ENCODE results near the gene MBP.
A peak's percentile ranks its signal among the peaks of the same experiment; 100 is the strongest.

MBP gene

DNA sequence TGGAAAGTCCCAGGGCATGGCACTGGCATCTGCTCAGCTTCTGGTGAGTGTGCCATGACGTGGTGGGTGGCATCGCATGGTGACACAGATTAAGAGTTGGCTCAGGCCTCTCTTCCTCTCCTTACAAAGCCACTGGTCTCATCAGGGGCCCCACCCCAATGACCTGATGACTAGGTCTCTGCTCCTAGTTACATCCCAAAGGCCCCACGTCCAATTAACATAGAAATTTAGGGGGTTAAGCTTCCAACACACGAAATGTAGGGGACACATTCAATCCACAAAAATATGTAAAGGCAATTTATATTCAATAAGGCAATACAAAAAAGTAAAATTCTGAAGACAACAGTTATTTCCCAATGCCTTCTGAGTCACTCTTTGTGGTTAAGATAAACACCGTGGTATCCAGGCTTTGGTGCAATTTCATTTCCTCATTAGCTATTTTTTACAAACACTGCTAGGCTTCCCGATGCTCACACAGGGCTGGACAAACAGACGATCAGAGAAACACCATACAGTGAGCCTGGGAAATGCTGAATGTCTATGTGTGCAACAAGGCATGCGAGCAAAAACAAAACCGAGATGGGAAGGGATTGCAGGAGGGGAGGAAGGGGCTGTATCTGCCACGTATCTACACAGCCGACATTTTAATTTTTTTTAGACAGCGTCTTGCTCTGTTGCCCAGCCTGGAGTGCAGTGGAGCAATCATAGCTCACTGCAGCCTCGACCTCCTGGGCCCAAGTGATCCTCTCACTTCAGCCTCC lies 67.2 kb downstream of the MBP start:
- DNase-seq (ENCODE audit: low spot score) = no peak

DNA sequence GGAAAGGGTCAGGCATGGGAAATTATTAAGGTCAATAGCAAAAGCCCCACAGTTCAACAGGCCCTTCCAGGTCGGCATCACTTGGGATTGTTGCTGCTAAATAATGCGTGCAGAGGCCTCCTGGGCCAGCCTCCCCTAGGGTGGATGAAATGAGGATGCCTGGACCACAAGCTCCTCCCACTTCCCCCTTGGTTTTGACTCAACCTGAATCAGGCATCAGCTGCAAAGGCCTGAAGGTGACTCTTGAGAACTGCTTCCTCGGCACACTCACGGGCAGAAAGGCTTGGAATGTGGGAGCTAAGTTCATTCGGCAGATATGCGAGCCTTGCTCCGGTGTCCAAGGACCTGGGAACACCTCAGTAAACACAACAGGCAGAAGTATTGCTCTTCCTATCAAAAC lies 69.3 kb downstream of the MBP start:
- DNase-seq (ENCODE audit: low spot score) = no peak

DNA sequence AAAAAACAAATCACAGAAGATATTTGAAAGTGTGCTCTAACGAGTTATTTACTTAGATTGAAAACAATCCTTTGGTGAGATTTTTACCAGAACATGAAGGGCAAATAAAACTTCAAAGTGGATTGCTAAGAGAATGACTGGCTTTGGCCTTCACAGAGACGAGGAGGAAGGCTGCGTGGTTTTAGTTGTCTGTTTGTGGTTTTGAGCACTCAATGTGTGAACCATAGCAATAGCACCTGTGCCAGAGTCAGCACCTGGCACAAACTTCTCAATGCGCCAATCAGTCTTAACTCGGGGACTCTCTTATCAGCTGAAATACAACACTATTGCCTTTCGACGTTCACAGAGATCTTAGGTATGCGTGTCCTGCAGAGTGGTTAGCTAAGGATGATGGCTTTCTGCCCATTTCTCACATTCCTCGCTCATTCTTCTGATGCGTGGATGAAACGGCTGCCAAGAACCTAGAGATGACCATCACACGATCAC lies 70.0 kb downstream of the MBP start:
- no peak for DNase-seq (ENCODE audit: low spot score)

DNA sequence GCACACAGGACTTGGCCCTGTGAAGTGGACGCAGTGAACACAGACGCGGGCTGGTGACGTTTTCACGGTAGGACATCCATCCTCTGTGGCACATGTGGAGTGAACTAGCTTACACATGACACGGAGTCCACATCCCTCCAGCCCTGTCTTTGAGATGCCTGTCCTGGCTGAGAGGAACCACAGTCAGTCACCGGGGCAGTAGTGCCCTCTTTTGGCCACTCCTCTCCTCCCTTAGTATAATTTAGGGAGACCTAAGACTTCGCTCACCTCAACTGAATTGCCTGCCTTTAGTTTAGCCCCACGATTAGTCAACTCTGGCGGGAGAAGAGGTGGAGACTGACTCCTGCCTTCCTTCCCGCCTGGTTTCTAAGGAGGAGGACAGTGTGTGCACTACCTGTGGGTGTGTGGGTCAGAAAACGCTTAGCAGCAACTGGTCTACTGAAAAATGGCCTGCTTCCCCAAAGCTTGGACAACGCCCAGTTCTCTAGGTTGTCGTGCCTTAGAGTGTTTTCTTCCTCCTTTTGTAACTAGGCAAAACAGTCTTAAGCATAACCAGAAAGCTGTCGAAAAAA lies 70.6 kb downstream of the MBP start:
- no peak for DNase-seq (ENCODE audit: low spot score)

DNA sequence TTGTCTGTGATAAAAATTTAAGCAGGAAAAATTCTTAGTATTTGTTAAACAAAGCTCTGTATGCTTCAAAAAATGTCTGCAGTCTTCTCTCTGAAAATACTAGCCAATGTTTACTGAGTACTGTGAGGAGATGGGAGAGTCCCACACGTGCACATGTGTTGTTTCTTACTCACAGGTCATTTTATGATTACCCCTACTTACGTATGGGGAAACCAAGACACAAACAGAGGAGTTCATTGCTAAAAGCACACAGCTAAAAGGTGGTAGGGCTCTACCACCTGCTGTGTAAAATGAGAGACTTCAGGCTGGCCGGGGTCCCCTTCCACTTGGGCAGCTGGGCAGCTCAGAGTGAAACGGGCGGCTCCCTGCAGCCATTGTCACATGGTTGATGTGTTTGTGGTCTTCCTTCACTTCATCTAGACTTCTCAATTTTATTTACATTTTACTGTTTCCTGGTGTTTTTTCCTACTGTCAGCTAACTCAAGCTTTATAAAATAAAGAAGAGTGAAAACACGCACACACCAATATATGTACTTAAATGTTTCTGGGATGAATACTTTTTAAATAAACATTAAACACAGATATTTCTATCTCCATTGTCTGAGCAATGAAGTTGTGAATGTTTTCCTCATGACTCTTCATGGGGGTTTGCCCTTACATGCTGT lies 71.2 kb downstream of the MBP start:
- DNase-seq (ENCODE audit: low spot score) = no peak

DNA sequence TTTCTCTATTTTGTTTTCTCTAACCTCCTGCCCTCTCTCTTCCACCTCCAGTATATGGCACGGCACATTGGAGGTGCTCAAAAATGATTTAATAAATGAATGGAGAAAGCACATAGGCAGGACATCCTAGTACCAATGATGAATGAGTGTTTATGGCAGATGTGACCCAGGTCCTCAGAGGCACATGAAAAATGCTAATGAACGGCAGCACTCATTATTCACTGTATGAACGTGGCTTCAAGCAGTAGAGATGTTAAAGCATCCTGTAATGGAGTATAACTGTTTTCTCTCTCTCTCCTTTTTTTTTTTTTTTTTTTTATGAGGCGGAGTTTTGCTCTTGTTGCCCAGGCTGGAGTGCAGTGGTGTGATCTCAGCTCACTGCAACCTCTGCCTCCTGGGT lies 72.4 kb downstream of the MBP start:
- DNase-seq (ENCODE audit: low spot score) = no peak

DNA sequence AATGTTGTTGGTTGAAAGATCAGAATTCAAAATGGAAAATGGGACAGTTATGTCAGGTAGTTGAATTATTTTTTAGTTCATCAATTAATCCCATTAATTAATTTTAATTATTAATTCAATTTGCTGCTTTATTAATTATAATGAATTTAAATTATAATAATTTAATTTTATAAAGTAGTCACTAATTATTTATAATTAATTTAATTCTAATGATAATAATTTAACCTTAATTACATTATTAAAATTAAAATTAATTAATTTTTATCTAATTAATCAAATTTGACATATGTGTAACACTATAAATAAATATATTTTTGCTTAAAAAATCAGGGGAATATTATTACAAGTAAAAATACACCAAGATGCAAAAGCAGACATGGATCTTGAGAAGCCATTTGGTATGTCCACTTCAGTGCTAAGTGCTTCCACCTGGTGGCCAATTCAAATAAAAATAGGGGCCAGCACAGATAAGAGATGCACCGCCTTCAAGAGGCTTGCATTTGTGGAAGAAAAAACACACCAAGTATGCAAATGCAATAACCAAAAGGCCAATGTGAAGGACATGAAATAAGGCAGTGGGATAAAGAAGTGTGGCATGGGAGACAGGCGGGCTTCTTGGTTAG lies 73.2 kb downstream of the MBP start:
- DNase-seq (ENCODE audit: low spot score) = peak; percentile 39

DNA sequence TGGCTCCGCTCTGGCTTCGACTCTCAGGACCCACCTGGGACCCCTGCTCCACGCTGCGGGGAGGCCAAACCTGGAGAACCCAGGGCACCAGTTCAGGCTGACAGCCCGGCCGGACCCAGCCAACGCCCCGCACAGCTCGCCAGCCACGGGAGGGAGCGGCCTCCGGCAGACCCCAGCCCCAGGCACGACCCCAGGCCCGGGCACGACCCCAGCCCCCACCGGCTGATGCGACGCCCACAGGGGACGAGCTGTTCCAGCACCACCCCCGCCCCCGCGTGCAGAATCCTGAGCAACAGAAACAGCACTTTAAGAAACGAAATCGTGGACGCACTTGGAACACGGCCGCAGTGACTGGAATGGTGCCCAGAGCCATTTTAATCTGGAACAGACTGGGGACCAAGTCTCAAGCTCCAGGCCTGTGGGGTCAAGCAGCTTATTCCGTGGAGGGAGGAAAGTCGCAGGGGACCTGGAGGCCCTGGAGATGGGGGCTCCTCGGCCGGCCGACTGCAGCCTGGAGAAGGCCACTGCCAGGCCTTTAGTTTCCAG lies 74.2 kb downstream of the MBP start:
- no peak for DNase-seq (ENCODE audit: low spot score)

DNA sequence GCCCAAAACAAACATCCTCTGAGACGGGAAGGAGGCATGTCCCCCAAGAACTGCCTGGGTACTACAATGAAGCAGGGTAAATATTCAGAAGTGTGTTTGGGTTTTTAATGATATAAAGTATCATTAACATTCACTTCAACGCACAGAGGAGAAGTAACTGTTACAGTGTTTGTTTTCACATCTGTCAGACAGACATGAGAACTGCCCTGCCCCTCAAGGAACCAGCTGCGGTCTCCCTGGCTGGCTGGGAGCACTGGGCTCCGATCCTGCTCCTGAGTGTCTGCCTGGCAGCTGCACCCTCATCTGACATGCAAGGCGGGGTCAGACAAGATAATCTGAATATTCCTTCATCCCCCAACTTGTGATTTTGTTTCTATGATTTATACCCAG lies 75.6 kb downstream of the MBP start:
- DNase-seq (ENCODE audit: low spot score) = no peak

DNA sequence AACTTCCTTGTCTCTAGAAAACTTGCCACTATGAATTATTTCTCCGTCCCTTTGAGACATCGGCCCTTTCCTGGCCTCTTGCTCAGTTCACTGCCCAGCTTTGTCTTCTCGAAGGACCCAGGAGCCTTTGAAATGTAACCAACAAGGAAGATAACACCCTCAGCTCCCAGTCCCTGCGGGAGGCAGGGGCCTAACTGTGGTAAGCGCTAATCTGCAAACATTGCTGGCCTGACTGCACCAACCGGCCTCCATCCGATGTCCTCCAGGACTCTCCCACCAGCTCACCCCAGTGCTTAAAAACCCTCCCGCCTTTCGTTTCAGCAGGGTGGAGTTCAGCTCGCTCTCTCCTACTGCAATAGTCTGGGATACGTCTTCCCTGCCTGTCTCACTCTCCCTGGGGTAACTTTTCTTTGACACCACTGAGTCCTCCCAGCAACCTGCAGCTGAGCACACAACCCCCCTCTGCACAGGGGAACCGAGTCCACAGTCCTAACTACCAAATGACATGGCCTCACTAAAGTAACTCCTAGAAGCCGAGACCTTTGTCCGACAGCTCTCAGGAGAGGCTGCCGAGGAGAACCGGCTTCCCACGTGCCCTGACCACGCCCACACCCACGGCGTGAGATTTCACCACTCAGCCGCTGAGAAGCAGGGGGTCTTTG lies 76.1 kb downstream of the MBP start:
- no peak for DNase-seq (ENCODE audit: low spot score)

DNA sequence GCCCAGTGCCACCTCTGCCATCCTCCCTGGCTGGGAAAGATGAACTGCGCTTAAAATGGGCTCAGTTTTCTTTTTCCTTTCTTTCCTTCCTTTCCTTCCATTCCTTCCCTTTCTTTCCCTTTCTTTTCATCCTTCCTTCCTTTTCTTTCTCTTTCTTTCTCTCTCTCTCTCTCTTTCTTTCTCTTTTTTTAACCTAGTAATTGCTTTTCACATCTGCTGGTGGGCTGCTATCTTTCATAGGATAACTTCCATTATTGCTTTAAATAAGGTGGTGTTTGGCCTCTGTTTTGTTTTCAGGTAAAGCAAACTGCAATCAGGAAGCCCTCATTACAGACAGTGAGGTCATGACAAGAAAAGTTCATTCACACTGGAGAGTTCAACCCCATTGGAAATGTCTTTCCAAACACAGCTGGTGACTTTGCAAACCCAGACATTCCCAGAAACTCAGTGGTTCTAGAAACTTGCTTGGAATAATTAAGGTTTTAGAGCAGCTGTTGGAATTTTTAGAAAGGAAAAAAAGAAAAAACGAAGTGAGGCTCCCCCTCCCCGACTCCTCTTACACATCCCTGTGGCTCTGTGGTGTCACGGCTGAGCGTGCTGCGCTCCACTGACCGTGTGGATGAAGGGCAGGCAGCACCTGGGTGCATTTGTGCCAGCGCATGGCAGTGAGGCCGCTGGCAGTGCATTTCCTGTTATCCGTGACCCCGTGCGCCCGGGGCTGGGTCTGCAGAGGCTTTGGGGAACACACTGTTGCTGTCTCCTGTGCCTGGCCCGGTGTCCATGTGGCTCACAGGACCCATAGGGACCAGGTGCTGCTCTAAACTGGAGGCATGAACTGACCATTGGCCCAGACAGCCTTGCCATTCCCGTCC lies 76.9 kb downstream of the MBP start:
- no peak for DNase-seq (ENCODE audit: low spot score)

DNA sequence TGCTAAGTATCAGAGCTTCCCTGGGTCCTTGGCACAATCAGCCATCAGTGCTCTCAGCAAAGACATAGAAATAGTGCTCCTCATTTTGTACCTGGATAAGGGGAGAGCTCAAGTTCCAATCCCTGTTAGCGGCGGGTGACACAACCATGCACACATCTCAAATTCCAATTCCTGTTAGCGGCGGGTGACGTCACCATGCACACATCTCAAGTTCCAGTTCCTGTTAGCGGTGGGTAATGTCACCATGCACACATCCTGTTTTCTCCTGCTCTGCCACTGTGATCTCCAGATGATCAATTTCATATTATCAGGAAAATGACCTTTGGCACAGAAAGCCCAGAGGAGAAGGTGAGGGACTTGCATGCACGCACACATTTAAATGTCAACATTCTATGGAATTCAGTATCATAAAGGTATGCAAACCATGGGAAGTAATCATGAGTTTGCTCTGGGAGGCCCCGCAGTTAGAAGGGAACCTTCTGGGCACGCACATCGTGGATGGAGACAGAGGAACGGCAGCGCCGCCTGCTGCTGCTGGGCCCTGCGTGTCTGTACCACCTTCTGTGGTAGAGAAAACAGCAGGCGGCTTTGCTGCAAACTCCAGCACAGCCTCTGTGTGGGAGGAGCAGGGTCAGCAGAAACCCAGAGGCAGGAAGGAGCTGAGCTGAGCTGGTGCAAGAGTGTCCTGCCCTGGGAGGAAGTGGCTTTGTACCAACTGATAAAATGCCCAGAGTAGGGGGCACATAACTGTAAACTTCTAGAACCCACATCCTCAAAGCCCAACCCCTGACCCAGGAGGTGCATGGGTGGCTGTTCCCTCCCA lies 77.8 kb downstream of the MBP start:
- peak; percentile 83 for DNase-seq (ENCODE audit: low spot score)

DNA sequence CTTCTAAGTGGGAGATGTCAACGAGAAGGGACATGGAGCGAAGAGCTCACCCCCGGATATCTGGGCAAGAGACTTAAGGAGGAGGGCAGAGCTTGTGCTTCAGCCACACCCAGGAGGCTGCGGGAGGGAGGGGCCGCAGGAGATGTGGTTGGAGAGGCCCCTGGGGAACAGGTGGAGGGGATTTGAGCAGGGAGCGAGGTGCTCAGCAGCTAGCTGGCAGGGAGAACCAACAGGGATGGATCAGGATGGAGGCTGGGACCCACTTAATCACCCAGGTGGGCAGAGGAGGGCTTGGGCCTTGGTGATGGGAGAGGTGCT lies 78.3 kb downstream of the MBP start:
- DNase-seq (ENCODE audit: low spot score) = no peak

DNA sequence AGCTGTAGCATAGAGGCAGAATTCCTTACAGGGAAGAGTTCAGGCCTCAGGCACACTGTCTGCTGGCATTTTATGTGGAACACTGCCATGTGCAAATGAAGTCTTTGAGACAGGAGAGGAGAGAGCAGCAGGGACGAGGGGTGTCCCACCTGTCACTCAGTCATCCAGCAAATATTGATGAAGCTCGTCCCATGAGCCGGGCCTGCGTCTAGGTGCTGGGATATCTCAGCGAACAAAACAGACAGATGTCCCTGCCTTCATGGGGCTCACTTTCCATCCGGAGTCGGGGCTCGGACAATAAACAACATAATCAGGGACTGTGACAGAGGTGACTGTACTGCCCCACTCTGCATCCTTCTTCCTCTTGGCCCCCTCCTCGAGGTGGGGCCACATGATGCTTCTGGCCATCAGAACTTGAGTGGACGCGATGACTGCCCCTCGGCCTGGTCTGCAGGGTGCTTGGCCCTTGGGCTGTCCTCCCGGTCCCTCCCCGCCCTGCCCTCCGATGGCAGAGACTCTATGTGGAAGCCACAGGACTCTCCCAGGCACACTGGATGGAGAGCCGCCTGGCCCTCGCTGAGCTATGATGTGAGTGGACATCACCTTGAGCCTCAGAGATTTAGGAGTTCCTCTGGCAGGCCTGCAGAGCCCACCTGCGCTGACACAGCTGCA lies 78.8 kb downstream of the MBP start:
- no peak for DNase-seq (ENCODE audit: low spot score)

DNA sequence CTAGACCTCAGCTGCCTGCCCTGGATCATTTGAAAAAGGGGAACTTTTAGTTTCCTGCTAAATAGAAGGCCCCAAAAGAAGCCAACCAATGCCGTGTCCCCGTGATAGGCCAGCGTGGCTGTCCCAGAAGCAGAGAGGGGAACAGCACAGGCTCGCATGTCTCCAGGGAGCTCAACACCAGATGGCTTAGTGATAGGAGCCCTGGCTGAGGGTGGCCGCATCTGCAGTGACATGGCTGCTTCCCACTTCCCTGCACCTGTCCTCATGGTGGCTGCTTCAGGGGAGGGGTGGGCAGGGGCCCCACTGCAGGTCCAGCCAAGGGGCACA lies 79.6 kb downstream of the MBP start:
- DNase-seq (ENCODE audit: low spot score) = no peak

DNA sequence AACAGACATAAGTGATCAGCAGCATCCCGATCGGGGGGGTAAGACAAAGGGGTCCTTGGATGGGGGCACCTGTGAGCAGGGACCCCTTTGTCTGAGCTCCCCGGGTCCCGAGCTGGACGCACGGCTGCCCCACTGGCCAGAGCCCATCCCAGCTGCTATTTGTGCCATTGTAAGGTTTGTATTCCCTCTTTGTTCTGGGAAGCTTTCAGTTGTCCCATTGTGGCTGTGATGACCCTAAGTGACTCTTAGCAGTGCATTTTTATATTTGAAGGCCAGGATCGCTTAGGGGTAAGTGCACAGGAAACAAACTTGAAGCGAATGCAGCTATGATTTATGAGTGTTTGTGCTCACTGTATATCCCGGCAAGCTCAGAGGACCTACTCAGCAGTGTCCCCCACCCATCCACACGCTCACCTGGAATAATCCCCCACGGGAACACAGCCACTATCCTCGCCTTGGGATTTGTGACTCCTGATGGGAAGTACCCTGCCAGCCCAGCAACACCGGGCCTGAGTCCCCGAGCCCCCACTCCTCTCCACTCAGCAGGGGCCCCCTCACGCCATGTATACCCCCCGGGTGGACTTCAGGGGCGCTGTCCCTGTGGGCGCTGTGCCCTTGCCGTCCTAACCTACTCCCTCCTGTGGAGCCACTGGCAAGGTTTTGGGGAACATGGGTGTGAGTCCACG lies 80.1 kb downstream of the MBP start:
- DNase-seq (ENCODE audit: low spot score) = no peak

DNA sequence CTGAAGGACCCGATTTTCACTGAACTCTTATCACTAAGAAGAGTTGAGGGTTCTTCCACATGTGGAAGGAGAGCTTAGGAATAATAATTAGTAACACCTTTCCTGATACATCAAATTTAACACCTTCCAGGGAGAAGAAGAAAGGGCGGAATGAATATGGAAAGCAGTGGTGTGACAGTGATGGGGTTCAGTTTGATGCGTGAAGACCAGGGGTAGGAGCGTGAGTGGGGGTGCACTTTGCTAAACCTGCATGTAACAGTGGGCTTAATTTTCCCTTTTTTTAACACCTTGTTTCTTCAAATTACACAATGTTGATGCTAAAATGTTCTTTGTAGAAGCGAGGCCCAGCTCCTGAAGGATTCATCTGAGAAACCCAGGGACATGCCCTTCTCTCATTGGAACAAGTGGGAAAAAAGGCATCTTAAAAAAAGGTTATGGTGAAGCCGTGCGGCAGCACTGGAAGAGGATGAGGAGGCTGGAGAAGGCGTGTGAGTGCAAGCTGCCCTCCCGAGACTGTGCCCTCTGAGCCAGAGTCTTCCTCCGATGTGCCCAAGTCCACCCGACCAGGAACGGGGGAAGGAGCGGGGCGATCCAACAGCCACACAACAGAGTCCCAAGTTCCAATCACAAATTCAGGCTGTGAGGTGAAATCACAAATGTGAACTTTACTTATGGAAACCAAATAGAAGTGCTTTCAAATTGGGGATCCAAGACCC lies 80.8 kb downstream of the MBP start:
- no peak for DNase-seq (ENCODE audit: low spot score)

DNA sequence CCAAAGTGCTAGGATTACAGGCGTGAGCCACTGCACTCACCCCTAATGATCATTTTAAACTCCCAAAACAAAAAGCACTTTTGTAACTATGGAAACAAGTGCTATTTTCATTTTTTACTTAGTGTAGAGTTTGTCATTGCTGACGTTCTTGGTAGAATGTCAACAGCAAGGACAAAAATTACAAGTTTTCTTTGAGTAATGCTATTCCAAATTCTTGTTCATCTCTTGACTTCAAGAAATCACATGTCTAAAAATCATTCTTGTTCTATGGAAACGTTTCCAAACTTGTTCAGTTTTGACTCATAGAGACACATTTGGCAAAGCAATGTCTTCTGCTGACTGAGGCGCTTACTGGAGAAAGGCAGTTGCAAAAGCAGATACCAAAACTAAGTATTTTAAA lies 82.6 kb downstream of the MBP start:
- DNase-seq (ENCODE audit: low spot score) = no peak
